Neural crest cell (in vitro differentiated cells): ENCODE data around the gene ACOT8. TPM values are rescaled to one million over a fixed set of nuclear protein-coding genes. Genes with fewer than 3 reads are reported as not detected.

Experiments used
- DNase-seq: peaks from one replicate; pipeline ENCODE4 v3.0.0; 2021; ENCODE audit warnings: low read depth, mixed read lengths, low spot score
- H3K27ac Mint-ChIP-seq: one replicate; pipeline ENCODE4 v1.8.0; 2021; ENCODE audit warnings: mild to moderate bottlenecking, mixed read lengths; ENCODE audit not compliant: unreplicated experiment
- H3K27me3 Mint-ChIP-seq: 2 replicates; pipeline ENCODE4 v1.8.0; 2021; ENCODE audit warnings: low read depth, mild to moderate bottlenecking, mixed read lengths
- H3K36me3 Mint-ChIP-seq: 2 replicates; pipeline ENCODE4 v1.8.0; 2021; ENCODE audit warnings: low read depth, mild to moderate bottlenecking, mixed read lengths
- H3K4me1 Mint-ChIP-seq: 2 replicates; pipeline ENCODE4 v1.8.0; 2021; ENCODE audit warnings: mixed read lengths
- H3K4me3 Mint-ChIP-seq: one replicate; pipeline ENCODE4 v1.8.0; 2021; ENCODE audit warnings: mild to moderate bottlenecking, mixed read lengths
- H3K9me3 Mint-ChIP-seq: 2 replicates; pipeline ENCODE4 v1.8.0; 2021; ENCODE audit warnings: mixed read lengths
- CTCF ChIP-seq: fragments of 200-600 bp; sonication (generic); conservative IDR thresholded peaks from 2 replicates; pipeline ENCODE4 v1.5.0; 2021; ENCODE audit warnings: antibody characterized with exemption, mild to moderate bottlenecking
- total RNA-seq: library from RNA; stranded (reverse); gene quantifications from 2 replicates; pipeline ENCODE4 v1.2.1, GENCODE V29; 2021

The ACOT8 gene
- total RNA-seq, 1 donor from 2014 or later: 14.5 TPM

GRCh38 chr20:45848969-45849582 is 8.1 kb downstream of the ACOT8 start:
- no peak overlapping the region for H3K27ac Mint-ChIP-seq
- no peaks in the 10 kb centered on the region for H3K4me1 Mint-ChIP-seq

DNA sequence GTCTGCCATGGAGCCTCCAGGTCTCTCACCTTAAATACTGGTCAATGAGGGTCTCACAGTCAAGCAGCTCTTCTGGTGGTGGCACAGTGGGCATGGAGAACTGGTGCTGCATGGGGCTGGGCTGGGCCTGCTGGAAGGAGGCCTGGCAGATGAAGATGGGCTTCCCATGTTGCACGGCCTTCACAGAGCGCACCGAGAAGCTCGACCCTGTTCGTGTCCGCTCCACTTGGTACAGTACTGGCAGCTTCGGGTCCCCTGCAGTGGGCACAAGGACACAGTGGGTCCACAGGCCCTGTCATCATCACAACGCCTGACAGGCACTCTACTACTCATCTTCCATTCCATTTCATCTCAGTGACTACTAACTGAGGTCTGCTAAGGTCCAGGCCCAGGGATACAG is 8.8 kb downstream of the ACOT8 start:
- H3K27me3 Mint-ChIP-seq: no peaks in the 10 kb centered on the region
- H3K36me3 Mint-ChIP-seq: peaks cover 3% of the 10 kb centered on the region
- no peaks in the 10 kb centered on the region for H3K9me3 Mint-ChIP-seq
- H3K4me1 Mint-ChIP-seq: no peaks in the 10 kb centered on the region
- TF ChIP-seq CTCF: no peak
- no peak for DNase-seq
- H3K27ac Mint-ChIP-seq: no peak overlapping the region
- H3K4me3 Mint-ChIP-seq: no peak overlapping the region

More at GRCh38 chr20:45848969-45849582, 8.1 kb downstream of the ACOT8 start:
- Mint-ChIP-seq H3K9me3 (no peaks in the 10 kb centered on the region), H3K36me3 (peaks cover 3% of the 10 kb centered on the region), H3K27me3 (no peaks in the 10 kb centered on the region), H3K4me3 (no peak overlapping the region)
- DNase-seq: no peak
- no peak for TF ChIP-seq CTCF

DNA sequence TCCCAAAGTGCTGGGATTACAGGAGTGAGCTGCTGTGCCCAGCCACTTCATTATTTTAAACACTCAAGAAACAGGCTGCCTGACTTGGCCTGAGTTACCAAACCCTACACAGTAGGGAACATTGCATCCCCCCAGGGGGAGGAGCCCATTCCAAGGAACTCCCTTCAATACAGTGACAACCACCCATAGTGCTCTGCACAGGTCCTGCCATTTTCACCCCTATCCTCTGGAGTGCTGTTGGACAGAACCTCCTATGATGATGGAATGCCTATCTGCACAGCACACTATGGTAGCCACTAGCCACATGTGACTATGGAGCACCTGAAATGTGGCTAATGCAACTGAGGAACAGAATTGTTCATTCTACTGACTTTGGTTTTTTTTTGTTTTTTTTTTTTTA is 11.7 kb downstream of the ACOT8 start:
- peaks cover 3% of the 10 kb centered on the region for H3K36me3 Mint-ChIP-seq
- DNase-seq: no peak
- no peak overlapping the region for H3K4me3 Mint-ChIP-seq
- H3K9me3 Mint-ChIP-seq: no peaks in the 10 kb centered on the region
- no peak overlapping the region for H3K27ac Mint-ChIP-seq
- no peaks in the 10 kb centered on the region for H3K27me3 Mint-ChIP-seq
- TF ChIP-seq CTCF: no peak
- H3K4me1 Mint-ChIP-seq: no peaks in the 10 kb centered on the region

DNA sequence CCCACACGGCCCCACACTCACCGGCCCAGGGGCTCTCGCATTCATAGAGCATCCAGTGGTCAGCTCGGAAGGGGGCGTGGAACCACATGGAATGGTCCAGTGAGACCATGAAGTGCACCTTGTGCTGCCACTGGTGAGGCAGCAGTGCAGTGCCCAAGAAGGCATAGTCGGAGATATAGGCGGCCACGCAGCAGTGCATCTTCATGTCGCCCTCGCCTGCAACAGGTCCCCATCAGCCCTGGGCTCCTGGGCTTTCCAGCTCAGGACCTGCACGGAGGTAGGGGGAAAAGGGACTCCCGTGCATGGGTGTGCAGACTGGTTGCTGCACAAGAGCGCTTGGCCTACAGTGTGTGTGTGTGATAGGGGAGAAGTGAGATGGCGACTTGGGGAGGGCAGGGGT is 13.7 kb downstream of the ACOT8 start:
- H3K36me3 Mint-ChIP-seq: peaks cover 3% of the 10 kb centered on the region
- no peaks in the 10 kb centered on the region for H3K9me3 Mint-ChIP-seq
- no peak overlapping the region for H3K27ac Mint-ChIP-seq
- no peaks in the 10 kb centered on the region for H3K4me1 Mint-ChIP-seq
- no peak for TF ChIP-seq CTCF
- no peak for DNase-seq
- no peaks in the 10 kb centered on the region for H3K27me3 Mint-ChIP-seq
- no peak overlapping the region for H3K4me3 Mint-ChIP-seq

- TF ChIP-seq CTCF: no peak
- Mint-ChIP-seq H3K4me3 (no peak overlapping the region), H3K36me3 (peaks cover 3% of the 10 kb centered on the region), H3K4me1 (no peaks in the 10 kb centered on the region), H3K27ac (peak overlapping the region; percentile 62), H3K9me3 (no peaks in the 10 kb centered on the region), H3K27me3 (no peaks in the 10 kb centered on the region)
- no peak for DNase-seq
These were observed 14.9 kb downstream of the ACOT8 start for GRCh38 chr20:45842169-45842812.
